MG63 (cell line): ENCODE data around the gene DEFB132. TPM values are rescaled to one million over a fixed set of nuclear protein-coding genes. Genes with fewer than 3 reads are reported as not detected.
"Not testable (repeated sequence)": the region's sequence is repeated elsewhere in the genome, so short reads cannot be mapped to it uniquely, and the experiment has no call there.

ENCODE experiments used
- DNase-seq: peaks from one replicate; pipeline ENCODE4 v3.0.0-alpha.2; 2020
- H3K27me3 ChIP-seq: fragments of 250-450 bp; sonication (Bioruptor Pico); 2 replicates; pipeline ENCODE4 v1.5.1; 2020; ENCODE audit warnings: mild to moderate bottlenecking, moderate library complexity
- H3K36me3 ChIP-seq: fragments of 250-450 bp; sonication (Bioruptor Pico); 2 replicates; pipeline ENCODE4 v1.5.1; 2020; ENCODE audit warnings: mild to moderate bottlenecking, moderate library complexity
- H3K4me3 ChIP-seq: fragments of 250-450 bp; sonication (Bioruptor Pico); 2 replicates; pipeline ENCODE4 v1.5.1; 2020; ENCODE audit warnings: mild to moderate bottlenecking, moderate library complexity
- H3K9me3 ChIP-seq: fragments of 250-450 bp; sonication (Bioruptor Pico); 2 replicates; pipeline ENCODE4 v1.5.1; 2020; ENCODE audit warnings: mild to moderate bottlenecking, moderate library complexity
- total RNA-seq: library from RNA; depleted of rRNA; stranded (reverse); fragments of >200 nt; shearing (Covaris generic); gene quantifications from 2 replicates; pipeline ENCODE4 v1.2.3, GENCODE V29; 2014; ENCODE audit warnings: low replicate concordance; rRNA removed

DEFB132 gene, protein sequence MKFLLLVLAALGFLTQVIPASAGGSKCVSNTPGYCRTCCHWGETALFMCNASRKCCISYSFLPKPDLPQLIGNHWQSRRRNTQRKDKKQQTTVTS
- total RNA-seq, result not detected in 2 replicates

DNA sequence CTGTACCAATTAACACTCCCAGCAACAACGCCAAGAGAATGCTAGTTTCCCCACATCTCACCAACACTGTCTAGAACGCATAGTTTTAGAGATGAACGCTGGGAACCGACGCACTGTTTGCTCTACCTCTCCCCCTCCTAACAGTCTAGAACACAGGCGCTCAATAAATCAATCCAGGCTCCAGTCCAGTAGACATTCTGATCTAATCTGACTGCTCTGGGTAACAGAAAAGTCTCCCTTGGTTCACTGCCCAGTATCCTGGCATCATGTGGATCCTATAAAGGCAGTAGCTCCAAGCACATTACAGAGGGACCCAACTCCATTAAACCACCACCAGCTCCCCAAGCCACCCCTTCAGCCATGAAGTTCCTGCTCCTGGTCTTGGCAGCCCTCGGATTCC is at the start of gene DEFB132:
DEFB132 (plus strand) TSS at position 306 of the 400 bp plus-strand sequence; CDS start at position 361, 55 bp downstream.
- H3K27me3 ChIP-seq, result no peaks in the 10 kb centered on the region
- DNase-seq, result no peak
- no peaks in the 10 kb centered on the region for H3K36me3 ChIP-seq
- no peak within 1 kb of the TSS for H3K4me3 ChIP-seq
- no peaks in the 10 kb centered on the region for H3K9me3 ChIP-seq

DNA sequence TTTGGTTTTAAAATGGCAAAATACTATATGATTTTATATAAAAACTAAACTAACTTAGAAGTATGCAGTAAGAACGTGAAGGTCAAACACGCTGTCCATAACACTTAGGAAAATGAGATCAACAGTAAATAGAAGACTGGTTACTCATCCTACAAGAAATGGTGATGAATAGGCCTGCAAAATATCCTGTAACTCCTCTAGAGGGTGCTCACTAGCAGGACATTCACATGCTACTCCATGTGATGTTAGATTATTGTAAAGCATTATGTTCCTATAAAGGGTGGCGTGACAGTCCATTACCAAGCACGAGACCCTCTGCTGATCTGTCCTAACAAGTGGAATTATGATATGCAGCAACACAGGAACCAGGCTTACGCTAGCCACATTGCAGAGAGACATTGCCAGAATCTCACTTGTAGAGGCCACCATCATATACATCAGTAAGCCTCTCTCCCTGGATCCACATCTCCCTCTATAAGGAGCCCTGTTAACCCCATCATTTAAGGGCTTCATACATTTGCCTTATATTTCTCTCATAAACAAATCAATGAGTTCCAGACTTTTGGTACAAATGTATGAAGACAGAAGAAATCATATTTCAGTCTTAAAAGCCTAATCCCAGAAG is 48.5 kb upstream of the DEFB132 start:
- DNase-seq, result no peak
- Histone ChIP-seq H3K9me3 (no peaks in the 10 kb centered on the region), H3K4me3 (no peak overlapping the region), H3K27me3 (no peaks in the 10 kb centered on the region), H3K36me3 (no peaks in the 10 kb centered on the region)

DNA sequence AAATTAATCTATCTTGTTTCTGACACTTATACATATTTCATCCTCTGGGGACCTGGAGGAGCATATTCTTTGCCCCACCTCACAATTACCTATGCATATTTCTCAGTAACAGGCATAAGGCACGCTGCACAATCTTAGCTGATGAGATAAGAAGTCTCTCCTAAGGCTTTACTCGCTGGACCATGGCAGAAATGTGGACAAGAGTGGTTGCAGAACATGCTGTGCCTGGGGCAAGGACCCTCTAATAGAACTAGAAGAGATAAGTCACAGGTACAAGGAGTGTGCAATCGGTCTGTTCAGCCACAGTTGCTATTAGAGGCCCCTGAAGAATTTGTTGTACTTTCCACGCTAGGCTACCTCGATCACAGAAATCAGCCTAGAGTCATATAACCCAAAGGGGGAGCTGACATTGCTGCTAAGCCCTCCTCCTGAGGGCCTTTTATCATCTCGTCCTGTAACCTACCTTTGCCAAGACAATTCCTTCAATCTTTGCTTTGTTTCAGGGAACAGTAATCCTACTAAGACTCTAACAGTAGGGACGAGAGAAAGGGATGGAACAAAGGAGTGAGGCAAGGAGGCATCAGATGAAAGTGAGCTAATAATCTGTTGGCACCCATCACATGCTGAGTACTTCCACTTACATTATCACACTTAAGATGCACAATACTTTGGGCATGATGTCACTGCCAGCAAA is 46.6 kb upstream of the DEFB132 start:
- no peak for DNase-seq
- Histone ChIP-seq H3K9me3 (no peaks in the 10 kb centered on the region), H3K27me3 (no peaks in the 10 kb centered on the region), H3K4me3 (no peak overlapping the region), H3K36me3 (no peaks in the 10 kb centered on the region)

DNA sequence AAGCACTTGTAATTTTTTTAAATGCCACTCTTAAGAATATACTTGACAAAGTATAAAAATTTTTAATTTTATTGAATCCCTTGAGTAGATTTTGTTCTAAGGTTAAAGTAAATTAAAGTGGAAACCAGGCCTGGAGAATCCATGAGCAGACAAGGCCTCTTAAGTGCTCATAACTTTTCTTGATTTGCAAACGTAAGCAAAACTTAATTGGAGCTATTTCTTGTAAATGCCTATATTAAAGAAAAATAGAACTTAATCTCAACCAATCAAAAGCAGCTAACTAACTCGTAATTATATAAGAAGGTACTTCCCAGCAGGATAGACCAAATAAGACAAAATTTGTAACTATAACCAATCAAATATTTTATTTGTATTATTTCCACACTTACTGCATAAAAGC is 43.1 kb upstream of the DEFB132 start:
- Histone ChIP-seq H3K9me3 (no peaks in the 10 kb centered on the region), H3K27me3 (no peaks in the 10 kb centered on the region), H3K4me3 (no peak overlapping the region), H3K36me3 (no peaks in the 10 kb centered on the region)
- DNase-seq, result no peak

DNA sequence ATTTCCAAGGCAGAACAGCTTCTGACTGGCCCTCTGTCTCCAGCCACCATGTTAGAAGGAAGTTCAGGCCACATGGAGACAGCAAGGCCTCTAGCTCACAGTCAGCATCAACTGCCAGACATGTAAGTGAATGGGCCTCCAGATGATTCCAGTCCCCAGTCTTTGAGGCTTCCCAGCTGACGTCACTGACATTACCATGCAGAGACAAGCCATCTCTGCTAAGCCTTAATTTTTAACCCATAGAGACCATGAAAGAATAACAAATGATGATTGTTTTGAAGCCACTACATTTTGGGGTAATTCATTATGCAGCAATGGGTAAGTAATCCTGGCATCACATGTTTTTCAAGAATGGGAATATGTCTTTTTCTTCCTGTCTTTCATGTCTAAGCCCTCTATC is 41.7 kb upstream of the DEFB132 start:
- Histone ChIP-seq H3K9me3 (no peaks in the 10 kb centered on the region), H3K36me3 (no peaks in the 10 kb centered on the region), H3K4me3 (no peak overlapping the region), H3K27me3 (no peaks in the 10 kb centered on the region)
- DNase-seq, result no peak

DNA sequence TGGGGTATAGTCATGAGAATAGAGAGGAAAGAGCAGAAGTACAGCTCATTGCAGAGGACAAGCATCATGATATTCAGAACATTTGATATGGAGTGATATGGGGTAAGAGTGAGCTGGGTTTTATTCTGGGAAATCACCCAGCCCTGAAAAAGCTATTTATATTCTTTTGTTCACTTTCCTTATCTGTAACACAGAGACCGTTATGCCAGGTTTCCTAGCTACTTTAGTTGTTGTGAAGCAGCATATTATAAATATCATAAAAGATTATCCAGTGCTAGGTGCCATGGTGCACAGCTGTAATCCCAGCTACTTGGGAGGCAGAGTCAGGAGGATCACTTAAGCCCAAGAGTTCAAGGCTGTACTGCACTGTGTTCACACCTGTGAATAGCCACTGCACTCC is 40.3 kb upstream of the DEFB132 start:
- no peak overlapping the region for H3K4me3 ChIP-seq
- no peaks in the 10 kb centered on the region for H3K27me3 ChIP-seq
- no peaks in the 10 kb centered on the region for H3K36me3 ChIP-seq
- no peaks in the 10 kb centered on the region for H3K9me3 ChIP-seq
- DNase-seq, result no peak

DNA sequence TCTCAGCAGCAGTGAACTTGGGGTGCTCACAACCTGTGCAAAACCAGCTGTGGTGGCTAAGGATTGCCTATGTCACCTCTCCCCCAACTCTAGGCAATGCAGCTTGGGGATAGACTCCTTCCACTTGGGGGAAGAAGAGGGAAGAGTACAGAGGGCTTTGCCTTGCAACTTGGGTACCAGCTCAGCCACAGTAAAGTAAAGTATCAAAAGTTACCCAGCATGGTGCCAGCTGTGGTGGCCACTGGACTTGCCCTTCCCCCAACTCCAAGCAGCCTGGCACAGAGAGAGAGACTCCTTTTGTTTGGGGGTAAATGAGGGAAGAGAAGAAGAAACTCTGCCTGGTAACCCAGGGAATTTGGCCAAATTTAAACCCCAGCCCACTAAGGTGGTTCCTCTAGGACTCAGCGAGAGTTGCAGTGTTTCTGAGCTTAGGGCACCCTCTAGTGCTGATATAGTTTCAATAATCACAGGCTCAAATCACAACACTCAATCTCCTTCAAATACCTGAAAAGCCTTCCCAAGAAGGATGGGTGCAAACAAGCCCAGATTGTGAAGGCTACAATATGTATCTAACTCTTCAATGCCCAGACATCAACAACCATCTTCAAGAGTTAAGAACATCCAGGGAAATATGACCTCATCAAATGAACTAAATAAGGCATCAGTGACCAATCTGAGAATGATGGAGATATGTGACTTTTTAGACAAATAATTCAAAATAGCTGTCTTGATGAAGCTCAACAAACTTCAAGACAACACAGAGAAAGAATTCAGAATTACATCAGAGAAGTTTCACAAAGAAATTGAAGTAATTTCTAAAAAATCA is 38.0 kb upstream of the DEFB132 start:
- no peaks in the 10 kb centered on the region for H3K27me3 ChIP-seq
- no peaks in the 10 kb centered on the region for H3K9me3 ChIP-seq
- DNase-seq, result no peak
- no peak overlapping the region for H3K4me3 ChIP-seq
- no peaks in the 10 kb centered on the region for H3K36me3 ChIP-seq

DNA sequence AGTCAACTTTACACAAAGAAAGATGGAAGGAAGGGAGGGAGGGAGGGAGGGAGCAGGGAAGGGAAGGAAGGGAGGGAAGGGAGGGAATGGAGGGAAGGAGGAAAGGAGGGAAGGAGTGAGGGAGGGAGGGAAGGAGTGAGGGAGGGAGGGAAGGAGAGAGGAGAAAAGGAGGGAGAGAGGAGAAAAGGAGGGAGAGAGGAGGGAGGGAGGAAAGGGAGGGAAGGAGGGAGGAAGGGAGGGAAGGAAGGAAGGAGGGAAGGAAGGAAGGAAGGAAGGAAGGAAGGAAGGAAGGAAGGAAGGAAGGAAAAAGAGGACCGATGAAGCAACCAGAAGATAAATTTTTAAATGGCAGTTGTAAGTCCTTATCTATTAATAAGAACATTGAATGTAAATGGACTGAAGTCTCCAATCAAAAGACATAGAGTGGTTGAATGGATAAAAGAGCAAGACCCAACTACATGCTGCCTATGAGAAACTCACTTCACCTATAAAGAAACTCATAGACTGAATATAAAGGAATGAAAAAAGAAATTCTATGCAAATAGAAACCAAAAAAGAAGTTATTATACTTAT is 36.2 kb upstream of the DEFB132 start:
- no peak for DNase-seq
- Histone ChIP-seq H3K9me3 (no peaks in the 10 kb centered on the region), H3K27me3 (no peaks in the 10 kb centered on the region), H3K4me3 (no peak overlapping the region), H3K36me3 (no peaks in the 10 kb centered on the region)

DNA sequence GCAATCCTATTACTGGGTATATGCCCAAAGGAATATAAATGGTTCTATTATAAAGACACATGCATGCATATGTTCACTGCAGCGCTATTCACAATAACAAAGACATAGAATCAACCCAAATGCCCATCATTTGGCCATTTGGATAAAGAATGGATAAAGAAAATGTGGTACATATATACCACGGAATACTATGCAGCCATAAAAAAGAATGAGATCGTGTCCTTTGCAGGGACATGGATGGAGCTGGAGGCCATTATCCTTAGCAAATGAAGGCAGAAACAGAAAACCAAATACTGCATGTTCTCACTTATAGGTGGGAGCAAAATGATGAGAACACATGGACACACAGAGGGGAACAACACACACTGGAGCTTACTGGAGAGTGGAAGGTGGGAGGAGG is 31.6 kb upstream of the DEFB132 start:
- not testable (repeated sequence) for H3K4me3 ChIP-seq, H3K27me3 ChIP-seq, H3K9me3 ChIP-seq, DNase-seq, H3K36me3 ChIP-seq

DNA sequence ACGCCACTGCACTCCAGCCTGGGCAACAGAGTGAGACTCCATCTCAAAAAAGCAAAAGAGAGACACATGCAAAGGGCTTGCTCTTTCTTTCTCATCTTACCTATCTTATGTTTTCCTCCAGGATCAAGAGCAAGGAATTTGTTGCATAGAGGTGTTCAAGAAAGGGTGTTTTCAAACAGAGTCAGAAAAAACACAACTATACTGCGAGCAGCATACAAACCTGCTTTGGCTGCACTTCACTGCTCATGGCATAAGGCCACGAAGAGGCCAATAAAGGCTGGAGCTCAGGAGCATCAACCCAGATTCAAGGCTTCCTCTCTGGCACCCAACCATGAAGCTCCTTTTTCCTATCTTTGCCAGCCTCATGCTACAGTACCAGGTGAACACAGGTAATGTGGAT is 30.6 kb upstream of the DEFB132 start, which contains the start of gene DEFB129:
DEFB129 (plus strand) TSS at position 301 of the 400 bp plus-strand sequence; CDS start at position 332, 31 bp downstream.
- Histone ChIP-seq H3K4me3 (no peak within 1 kb of the TSS), H3K27me3 (no peaks in the 10 kb centered on the region), H3K36me3 (no peaks in the 10 kb centered on the region), H3K9me3 (no peaks in the 10 kb centered on the region)
- no peak for DNase-seq

DNA sequence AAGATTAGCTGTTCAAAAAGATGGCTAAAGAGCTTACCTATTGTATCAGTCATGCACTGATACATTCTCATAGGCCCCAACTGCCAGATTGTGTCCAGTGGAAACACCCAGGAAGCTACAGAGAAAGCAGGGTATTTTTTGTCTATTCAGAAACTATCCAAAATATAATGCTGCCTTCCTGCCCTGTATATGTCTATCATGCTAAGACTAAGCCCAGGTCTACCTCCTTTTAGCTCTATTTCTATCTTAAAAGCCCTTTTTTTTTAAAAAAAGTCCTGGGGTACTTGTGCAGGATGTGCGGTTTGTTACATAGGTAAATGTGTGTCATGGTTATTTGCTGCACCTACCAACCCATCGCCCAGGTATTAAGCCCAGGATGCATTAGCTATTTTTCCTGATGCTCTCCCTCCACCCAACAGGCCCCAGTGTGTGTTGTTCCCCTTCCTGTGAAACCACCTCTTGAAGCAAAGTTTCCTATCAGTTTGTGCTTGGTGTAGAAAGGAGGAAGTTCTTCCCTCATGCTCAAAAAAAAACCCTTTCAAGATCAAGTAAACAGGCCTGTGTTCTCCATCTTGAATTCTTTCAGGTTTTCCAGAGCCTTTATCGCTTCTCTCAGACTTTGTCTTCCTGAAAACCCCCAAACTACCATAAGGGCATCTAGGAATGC is 30.0 kb upstream of the DEFB132 start:
- DNase-seq, result no peak
- H3K27me3 ChIP-seq, result no peaks in the 10 kb centered on the region
- no peaks in the 10 kb centered on the region for H3K9me3 ChIP-seq
- H3K36me3 ChIP-seq, result no peaks in the 10 kb centered on the region
- H3K4me3 ChIP-seq, result no peak overlapping the region

DNA sequence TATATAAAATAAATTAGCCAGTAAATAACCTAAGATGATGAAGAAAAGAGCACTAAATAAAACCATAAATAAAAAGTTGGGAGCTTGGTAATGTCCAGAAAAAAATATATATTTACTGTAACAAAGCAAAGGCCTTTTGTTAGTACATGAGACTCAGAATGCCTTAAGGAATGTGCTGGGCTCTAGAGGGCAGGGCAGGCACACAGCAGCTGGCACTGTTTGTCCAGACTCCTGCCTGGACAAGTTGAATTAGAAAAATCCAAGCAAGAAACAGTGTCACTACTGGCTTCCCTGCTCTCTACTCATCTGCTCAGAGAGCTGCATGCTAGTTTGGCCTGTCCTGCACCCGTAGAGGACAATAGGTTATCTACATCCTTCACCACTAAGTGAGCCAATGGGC is 21.6 kb upstream of the DEFB132 start:
- no peak for DNase-seq
- H3K27me3 ChIP-seq, result no peaks in the 10 kb centered on the region
- no peak overlapping the region for H3K4me3 ChIP-seq
- no peaks in the 10 kb centered on the region for H3K9me3 ChIP-seq
- no peaks in the 10 kb centered on the region for H3K36me3 ChIP-seq

DNA sequence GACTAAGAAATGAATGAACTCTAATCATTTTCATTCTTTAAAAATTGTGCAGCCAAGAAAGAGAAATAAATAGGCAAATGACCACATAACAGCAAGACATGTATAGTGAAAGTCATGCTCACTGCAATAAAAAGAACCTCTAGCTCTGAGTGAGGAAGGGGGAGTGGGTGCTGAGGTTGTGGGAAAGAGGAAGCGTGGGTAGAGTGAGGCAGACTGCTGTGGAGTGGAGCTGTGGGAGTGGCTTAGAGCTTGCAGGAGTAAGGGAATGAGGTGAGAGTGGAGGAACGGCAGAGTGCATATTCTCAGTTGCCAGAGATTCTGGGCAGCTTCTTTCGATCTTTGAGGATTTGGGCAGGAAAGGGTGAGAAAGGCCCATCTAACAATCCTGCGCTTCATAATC is 20.0 kb upstream of the DEFB132 start:
- Histone ChIP-seq H3K9me3 (no peaks in the 10 kb centered on the region), H3K4me3 (no peak overlapping the region), H3K27me3 (no peaks in the 10 kb centered on the region), H3K36me3 (no peaks in the 10 kb centered on the region)
- no peak for DNase-seq

DNA sequence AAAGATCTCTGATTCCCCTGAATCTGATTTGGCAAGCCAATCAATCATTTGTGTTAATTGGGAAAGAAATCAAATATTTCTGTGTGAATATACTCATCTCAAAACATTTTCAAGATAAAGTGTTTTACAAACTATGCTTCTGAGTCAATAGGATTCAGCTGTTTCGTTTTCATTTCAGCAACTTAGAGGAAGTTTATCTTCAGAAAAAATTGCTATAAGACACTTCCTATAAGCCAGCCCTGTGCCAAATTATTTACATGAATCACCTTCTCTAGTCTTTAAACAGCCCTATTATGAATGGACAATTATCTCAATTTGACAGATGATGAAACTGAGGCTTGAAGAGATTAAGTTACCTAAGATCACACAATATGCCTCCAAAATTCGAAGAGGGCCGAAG is 19.6 kb upstream of the DEFB132 start:
- Histone ChIP-seq H3K27me3 (no peaks in the 10 kb centered on the region), H3K4me3 (no peak overlapping the region), H3K36me3 (no peaks in the 10 kb centered on the region), H3K9me3 (no peaks in the 10 kb centered on the region)
- DNase-seq, result no peak

DNA sequence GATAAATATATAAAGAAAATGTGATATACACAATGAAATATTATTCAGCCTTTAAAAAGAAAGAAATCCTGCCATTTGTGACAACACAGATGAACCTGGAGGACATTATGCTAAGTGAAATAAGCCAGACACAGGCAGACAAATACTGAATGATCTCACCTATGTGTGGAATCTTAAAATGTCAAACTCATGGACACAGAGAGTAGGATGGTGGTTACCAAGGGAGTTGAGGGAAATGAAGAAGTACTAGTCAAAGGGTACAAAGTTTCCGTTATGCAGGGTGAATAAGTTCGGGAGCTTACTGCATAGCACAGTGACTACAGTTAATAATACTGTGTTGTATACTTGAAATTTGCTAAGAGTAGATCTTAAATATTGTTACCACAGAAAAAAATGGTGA is 14.6 kb upstream of the DEFB132 start:
- no peaks in the 10 kb centered on the region for H3K9me3 ChIP-seq
- H3K4me3 ChIP-seq, result no peak overlapping the region
- DNase-seq, result no peak
- no peaks in the 10 kb centered on the region for H3K36me3 ChIP-seq
- no peaks in the 10 kb centered on the region for H3K27me3 ChIP-seq

DNA sequence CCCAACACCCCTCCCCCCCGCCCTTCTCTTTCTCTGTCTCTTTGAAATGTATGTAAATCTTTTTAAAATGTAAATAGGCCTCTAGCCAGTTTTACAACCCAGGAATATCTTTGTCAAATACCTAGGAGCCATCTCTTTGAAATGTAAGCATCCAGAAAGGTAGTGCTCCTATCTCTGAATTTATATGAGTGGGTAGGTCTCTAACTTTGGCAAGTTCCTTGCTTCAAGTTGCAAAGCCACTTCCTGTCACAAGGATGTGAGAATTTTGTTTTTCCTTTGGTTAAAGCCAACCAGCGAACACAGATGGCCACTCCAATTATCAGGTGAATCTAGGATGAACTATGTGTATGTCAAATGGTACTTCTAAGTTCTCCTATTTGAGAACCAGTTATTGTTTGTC is 6.2 kb upstream of the DEFB132 start:
- H3K27me3 ChIP-seq, result no peaks in the 10 kb centered on the region
- no peak for DNase-seq
- H3K9me3 ChIP-seq, result no peaks in the 10 kb centered on the region
- H3K36me3 ChIP-seq, result no peaks in the 10 kb centered on the region
- no peak overlapping the region for H3K4me3 ChIP-seq
